GM19468 (cell line): ENCODE measurements around the gene SLC2A9.

Experiments
- ATAC-seq: cut with Tn5 transposase; IDR thresholded peaks from one replicate; pipeline ENCODE4 v1.9.1; 2021; ENCODE audit warnings: mild to moderate bottlenecking, moderate library complexity, moderate number of reproducible peaks; ENCODE audit not compliant: unreplicated experiment; ENCODE audit errors: extremely low read depth

SLC2A9 gene

DNA sequence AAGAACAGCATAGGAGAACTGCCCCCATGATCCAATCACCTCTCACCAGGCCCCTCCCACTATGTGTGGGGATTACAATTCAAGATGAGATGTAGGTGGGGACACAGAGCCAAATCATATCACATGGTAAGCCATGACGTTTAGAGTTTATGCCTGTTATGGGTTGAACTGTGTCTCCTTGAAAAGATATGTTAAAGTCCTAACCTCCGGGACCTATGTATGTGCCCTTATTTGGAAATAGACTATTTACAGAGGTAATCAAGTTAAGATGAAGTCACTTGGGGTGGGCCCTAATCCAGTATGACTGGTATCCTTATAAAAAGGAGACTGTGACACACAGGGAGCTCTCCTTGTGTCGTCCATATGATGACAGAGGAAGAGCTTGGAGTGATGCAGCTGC lies 25.2 kb upstream of the SLC2A9 start:
- ATAC-seq, result no peak

DNA sequence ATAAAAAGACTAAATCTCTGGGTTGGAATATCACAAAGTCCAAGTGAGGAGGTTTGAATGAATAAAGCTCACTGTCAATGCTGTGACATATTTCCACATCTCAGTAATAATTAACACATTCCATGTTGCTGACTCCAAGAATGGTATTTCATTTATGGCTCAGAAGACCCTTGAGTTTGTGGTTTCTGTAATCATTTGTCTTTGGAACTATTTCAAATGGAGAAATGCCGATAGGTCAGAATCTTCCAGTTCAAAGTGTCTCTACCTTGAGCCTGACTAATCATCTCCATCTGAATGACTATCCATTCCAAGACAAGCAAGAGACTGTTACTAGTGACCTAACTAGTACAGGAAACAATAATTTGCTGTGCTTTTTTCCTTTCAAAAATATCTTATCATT lies 24.2 kb upstream of the SLC2A9 start:
- ATAC-seq, result no peak

DNA sequence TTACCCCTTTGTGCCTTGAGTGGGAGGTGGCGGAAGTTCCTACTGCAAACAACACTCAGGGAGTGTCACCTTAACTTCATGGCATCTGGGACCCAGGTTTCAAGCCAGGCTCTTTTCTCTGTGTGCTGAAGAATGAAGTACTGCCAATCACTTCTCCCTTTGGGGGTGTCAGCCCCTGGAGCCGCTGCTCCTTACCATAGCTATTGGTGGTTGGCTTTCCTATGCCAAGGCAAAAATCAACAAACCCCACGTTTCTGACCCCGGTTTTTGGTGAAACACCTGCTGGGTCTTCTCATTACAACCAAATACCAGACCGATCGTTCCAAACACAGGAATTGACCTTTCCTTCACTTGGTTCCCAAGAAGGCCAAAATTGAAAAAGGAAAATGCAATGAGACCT lies 19.7 kb upstream of the SLC2A9 start:
- ATAC-seq, result no peak

DNA sequence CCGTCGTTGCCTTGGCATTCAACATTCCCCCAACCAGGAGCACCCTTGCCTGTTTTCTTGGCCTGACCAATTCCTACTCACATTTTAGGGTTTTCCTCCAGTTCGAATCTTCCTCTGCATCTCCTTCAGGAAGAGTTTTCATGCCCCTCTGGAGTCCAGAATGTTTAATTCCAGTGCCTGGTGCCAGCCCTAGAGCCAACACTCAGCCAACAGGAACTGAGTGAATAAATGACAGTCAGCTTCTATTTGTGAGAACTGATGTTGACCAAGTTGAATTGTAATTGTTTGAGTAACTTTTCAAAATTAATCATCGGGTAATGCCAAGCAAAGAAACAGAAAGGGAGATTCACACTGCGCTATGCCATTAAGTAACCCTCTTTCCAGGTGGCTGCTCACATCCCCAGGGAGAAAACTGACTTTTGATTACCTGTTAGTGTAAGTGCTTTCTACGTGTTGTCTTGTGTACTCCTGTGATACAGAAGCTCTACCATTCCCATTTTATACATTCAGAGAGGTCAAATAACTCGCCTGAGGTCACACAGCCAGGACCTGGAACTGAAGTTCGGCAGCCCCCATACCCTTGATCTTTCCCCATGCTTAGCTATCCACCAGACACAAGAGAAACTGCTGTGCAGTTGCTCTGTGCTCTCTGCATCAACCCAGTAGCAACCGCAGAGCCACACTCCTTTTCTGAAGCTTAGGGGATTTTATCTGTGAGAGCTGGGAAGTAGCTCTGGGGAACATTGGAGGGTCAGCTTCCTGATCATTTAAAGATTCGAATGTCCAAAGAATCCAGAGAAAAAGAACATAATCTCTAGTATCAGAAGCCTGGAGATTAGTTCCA lies 19.0 kb upstream of the SLC2A9 start:
- no peak for ATAC-seq

DNA sequence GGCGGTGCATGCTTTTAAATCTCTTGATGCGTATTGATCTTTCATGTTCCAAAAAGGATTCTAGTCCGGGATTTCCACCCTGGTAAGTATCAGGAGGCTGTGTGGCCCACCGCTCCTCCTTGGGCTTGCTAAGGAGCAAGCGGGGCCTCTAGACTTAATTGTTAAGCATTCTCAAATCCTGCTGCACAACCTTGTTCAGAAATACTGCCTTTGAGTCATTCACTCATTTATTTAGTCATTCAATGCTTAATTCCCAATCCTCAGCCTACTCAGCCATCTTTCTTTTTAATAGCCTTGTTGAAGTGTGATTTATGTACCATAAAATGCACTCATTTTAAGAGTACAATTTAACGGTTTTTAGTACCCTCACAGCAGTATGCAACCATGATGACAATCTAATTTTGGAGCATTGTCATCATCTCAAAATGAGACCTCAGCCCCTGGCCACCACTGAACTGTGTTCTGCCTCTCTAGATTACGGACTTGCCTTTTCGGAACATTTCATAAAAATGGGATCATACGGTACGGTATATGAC lies 15.6 kb upstream of the SLC2A9 start:
- ATAC-seq, result no peak

DNA sequence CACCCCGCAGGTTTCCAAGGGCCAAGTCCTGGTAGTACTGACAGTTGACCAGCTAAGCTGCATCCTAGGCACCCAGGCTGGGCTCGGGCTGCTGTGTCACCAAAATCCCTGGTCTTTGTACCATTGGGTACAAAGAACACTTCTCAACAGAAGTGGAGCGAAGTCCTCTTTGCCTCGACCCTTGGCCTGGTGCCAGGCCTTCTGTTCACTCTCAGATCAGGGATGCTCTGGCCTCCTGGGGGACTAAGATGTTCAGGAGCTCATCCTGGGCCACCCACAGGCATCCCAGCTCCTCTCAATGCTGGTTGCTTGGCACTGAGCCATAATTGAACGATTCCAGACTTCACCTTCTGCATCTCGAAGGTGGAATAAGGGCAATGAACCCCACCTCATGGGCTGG lies 13.8 kb upstream of the SLC2A9 start:
- no peak for ATAC-seq

DNA sequence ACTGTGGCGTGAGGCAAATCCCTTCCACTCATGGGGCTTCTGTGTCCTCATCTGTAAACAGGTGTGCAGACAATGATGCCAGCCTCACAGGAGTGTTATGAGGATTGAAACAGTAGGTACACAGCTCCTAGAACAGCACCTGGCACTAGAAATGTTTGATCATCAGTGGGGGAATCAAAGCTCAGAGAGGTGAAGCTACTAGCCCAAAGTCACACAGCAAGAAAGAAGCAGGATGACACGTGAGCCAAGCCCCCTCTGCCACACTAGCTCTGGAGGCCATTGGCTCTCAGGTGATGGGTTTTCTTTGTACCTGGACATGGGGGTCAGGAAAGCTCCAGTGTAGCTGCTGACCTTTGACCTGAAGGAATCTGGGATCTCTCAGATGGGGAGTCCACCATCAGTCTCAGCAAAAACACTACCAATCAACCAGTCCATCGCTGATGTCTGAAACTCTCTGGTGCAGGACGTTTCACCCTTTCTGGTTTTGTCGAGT lies 13.4 kb upstream of the SLC2A9 start:
- no peak for ATAC-seq

DNA sequence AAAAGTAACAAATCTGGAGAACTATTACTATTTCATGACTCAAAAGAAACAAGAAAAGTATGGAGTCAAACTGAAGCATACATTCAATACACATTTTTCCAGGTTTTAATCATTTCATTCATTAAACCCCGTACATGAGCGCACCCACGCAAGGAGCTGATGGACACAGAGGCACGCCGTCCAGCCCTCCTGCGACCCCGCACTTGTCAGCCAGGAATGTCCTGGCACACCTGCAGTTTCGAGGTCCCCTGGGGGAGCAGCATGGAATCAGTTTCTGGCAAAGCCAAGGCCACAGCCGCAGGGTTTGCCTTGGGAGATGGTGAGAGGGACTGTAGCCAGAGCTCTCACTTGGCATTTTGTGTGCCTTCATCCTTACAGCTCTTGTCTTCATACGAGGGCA lies 12.8 kb upstream of the SLC2A9 start:
- no peak for ATAC-seq

DNA sequence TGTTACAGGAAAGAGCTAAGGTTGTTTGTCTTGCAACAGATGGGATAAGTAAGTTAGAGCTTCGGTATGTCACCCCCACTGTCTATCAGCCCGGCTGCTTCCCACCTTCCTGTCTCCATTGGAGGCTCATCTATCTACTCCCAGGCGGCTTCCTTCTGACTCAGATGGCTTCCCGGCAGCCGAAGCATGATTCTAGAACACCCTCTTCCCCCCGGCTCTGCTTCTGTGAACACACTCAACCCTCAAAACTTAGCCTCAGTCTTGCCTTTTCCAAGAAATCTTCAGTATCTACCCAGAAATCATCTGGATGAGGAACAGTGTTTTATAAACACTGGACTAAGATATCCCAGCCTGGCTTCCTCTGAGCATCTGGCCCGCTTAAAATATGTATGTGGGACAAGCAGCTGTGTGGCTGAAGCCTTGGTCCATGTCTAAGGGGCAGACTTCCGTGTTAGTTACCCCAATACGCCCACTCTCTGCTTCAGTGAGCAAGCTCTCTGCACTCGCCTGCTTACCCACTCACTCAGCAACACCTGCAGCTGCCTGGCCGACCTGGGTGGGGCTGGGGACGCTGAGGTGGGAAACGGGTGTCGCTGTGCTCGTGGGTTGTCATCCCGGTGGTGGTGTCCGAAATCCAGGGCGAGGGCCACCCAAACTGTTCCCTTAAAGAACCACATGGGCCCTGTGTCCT lies 12.0 kb upstream of the SLC2A9 start:
- no peak for ATAC-seq

DNA sequence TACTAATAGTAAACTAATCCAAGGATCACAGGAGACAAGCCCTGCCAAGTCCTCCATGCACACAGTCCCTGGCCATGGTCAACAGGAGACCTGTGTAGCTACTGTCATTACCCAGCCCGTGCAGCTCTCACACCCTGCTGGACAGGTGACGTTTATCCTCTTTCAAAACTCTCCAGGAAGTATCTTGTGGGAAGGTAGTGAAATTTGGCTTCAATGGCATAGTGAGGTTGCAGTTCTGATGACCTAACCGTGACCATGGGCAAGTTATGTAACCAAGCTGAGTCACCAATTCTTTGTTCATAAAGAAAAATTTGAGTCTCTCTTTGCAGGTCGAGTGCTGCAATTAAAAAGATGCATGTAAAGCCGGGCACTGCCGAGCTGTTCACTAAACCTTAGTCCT lies 11.3 kb upstream of the SLC2A9 start:
- no peak for ATAC-seq

DNA sequence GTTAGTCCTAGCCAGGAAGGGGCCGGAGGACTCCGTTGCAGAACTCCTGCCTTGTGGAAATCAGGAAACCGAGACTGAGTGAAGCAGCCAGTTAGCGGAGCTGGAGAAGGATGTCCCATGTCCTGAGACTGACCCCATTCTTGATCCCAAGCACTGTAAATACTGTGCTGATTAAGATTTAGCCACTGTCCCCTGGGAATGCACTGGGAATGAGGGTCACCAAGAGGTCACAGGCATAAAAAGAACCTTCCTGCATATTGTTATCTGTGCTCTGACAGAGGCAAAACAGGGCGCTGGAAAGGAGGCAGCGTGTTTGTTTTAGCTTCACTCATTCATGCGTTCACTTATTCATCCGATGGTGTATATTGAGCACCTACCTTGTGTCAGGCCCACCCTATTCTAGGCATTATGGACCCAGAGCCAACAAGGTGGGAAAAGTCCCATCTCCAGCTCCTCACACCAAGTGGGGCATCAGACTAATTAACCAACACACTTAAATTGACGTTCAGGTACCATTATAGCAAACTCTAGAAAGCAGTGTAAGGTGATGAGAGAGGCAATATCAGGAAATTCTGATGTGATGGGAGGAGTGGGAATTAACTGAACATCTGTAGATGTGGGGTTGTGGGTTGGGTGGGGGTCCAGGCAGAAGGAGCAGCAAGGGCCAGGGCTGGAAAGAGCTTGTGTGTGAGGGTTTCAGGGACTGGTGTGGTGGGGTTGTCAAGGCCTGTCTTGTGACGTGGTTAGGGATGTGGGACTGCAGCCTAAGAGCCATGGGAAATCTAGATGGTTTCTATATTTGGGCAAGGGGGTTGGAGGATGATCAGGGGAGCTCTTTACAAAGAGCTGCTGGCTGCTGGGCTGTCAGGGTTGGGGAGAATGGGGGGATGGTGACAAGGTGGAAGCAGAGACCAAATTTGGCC lies 10.6 kb upstream of the SLC2A9 start:
- ATAC-seq, result no peak

DNA sequence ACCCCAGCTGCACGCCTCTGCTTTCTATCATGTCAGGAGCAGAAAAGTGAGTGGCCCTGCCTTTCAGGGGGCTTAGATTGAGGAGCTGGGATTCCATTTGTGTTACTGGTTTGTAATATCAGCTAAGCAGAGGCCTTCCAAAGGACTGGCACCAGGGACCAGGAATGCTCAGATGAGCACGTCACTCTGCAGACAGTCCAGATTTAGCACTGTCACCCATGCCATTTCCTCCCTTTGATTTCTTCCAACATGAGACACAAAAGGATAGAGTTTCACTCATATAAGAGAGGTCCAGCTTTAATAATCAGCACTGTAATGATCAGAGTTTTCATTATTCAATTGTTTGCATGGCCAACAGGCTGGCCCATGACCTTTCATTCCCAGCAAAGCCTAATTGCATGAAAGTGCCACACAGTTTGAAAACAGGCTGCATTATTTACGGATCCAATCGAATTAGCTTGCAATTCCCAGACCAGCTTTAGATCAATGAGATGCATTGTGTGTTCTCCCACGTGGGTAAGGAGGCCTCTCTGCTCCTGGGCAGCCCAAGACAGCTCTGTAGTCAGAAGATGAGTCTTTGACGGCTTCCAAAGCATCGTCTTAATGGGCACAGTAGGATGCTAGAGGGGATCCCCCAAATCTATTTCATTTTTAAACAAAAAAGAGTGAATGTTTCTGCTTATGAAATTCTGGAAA lies 9.8 kb upstream of the SLC2A9 start:
- no peak for ATAC-seq

DNA sequence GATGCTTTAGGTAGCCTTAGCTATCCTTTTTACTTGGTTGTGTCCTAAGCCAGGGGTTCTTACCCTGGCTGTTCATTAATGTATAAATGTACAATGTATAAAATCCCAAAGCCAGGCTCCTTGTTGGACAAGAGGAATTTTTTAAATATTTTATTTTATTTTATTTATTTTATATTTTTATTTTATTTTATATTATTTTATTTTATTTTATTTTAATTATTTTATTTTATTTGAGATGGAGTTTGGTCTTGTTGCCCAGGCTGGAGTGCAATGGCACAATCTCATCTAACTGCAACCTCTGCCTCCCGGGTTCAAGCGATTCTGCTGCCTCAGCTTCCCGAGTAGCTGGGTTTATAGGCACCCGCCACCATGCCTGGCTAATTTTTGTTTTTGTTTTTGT lies 8.1 kb upstream of the SLC2A9 start:
- no peak for ATAC-seq

DNA sequence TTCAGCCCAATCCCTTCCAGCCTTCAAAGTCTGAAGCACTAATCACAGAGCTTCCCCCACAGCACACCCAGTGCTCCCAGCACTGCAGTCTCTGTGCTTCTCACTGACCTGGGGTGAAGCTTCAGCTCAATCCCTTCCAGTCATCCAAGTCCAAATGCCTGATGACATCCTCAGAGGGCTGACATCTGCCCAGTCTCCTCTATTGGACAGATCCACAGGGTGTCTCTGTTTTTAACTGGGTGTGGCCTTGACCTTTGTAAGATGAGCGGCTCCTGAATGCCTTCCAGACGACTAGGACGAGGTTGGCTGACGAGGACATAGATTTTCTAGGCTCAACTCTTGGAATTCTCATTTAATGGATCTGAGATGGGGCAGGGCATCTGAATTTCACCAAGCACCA lies 7.6 kb upstream of the SLC2A9 start:
- ATAC-seq, result no peak

DNA sequence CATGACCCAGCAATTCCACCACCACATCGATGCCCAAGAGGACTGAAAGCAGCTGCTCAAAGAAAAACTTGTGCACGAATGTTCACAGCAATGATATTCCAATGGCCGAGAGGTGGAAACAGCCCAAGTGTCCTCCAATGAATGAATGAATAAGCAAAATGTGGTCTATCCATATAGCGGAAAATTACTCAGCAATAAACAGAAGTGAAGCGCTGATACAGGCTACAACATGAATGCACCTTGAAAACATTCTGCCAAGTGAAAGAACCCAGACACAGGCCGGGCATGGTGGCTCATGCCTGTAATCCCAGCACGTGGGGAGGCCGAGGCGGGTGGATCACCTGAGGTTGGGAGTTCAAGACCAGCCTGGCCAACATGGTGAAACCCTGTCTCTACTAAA lies 5.2 kb upstream of the SLC2A9 start:
- ATAC-seq, result no peak

DNA sequence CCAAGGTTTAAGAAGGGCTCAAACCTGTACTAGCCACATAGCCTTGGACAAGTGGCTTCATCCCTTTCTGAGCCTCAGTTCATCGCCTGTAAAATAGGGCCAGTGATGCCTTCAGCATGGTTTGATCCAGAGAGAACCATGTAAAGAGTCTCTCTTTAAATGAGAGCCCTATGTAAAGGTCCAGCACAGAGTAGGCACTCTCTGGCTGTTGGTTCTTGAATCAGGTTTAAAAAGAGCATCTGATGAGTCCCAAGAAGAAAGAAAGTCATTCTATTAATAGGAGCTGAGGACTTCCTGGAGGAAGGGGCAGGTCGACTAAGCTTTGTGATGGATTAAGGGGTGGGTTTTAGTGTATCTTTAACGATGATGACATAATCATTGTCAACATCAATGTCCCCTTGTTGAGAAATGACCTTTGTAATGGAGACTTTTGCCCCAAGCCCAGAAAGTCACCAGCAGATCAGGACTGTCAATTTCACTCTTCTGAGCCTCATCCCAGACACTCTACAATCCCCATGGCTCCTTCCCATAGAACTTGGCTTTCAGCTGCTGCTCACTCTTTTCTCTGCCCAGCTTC lies 4.0 kb upstream of the SLC2A9 start:
- ATAC-seq, result no peak

DNA sequence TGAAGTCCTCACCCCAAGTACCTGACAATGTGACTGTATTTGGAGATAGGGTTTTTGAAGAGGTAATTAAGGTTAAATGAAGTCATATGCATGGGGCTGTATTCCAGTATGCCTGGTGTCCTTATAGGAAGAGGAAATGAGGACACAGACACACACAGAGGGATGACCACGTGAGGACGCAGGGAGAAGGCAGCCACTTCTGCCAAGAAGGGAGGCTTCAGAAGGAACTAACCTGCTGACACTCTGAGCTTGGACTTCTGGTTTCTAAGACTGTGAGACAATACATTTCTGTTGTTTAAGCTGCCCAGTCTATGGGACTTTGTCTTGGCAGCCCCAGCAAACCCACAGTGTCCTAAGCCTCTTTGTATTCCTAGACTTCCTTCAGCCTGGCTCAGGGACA lies 3.0 kb upstream of the SLC2A9 start:
- ATAC-seq, result no peak

DNA sequence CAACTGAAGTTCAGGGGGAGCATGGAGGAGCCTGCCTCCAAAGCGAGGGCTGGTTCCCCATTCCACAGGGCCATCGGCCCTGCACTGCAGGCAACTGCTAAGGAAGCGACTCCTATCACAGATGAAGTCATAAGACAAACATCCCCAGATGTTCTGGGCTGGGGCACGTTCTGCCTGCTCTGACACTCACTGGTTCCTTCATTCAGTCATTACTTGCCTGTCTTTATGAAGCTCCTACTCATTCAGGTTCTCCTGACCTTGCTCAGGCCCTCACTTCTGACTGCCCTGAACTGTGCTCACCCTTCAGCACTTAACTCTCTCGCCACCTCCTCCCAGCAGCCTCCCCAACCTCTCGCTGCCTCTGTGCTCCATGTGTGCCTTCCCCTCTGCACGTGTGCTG lies 2.5 kb upstream of the SLC2A9 start:
- ATAC-seq, result no peak

DNA sequence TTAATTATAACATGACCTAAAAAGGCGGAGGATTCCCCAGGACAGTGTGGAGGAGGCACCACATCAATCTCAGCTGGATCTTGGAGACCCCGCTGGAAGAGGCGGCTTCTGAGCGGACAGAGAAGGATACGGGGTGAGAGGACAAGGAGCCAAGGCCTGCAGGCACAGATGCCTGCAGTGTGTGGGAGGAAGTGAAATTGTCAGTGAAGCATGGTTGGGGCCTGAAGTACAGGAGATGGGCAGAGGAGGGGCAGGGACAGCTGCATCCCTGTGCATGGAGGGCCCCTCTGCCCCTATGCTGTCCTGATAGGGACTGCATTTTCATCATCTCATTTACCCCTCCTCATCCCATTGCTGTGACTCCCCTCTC lies 1.7 kb upstream of the SLC2A9 start:
- ATAC-seq, result no peak
